ENCODE data around the gene TXNRD2.

The TXNRD2 gene

DNA sequence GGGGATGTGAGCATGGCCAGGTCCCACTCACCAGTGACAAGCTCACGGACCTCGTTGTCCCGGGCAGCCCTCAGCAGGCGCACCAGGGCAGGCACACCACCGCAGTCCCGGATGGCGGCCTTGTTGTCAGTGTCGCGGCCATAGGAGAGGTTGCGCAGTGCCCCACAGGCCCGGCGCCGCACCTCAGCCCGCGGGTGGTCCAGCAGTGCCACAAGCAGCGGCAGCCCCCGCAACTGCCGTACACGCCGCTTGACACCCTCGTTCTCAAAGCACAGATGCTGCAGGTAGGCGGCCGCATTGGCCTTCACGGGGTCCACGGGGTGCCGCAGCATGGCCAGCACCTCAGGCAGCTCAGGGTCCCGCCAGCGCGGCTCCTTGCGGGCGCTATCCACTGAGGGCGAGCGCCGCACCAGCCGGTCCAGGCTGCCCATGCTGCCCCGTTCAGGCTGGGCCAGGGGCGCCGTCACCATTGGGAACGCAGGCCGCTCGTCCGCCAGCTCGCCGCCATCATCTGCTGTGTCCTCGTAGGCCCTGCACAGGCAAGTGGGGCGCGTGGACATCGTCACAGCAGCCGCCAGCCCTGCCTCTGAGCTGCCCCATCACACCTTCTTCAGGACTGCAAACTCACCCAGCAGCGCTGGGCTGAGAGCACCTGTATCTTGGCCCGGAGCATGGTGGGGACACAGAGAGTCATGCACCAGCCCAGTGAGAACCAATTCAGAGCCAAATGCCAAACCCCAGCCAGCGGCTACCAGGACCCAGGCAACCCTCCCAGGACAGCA, 38.3 kb upstream of the TXNRD2 start:
- DNase-seq (ENCODE audit: low spot score): no peak

DNA sequence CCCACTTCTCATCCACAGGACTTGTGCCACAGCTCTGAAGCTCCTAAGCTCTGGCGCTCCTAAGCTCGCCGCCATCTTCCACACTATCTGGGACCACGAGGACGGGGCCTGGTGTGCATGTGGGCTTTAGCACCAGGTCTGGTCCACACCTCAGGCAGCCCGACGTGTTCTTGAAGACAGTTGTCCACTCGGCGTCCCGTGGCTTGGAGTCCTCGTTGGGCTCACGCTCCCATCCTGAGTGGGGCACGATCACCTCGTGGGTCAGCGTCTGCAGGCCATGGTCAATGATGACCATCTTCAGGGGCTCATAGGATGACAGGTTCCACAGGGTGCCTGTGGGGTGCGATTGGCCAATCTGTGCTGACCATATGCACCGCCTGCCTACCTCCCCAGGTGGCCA, 37.1 kb upstream of the TXNRD2 start:
- no peak for DNase-seq (ENCODE audit: low spot score)

DNA sequence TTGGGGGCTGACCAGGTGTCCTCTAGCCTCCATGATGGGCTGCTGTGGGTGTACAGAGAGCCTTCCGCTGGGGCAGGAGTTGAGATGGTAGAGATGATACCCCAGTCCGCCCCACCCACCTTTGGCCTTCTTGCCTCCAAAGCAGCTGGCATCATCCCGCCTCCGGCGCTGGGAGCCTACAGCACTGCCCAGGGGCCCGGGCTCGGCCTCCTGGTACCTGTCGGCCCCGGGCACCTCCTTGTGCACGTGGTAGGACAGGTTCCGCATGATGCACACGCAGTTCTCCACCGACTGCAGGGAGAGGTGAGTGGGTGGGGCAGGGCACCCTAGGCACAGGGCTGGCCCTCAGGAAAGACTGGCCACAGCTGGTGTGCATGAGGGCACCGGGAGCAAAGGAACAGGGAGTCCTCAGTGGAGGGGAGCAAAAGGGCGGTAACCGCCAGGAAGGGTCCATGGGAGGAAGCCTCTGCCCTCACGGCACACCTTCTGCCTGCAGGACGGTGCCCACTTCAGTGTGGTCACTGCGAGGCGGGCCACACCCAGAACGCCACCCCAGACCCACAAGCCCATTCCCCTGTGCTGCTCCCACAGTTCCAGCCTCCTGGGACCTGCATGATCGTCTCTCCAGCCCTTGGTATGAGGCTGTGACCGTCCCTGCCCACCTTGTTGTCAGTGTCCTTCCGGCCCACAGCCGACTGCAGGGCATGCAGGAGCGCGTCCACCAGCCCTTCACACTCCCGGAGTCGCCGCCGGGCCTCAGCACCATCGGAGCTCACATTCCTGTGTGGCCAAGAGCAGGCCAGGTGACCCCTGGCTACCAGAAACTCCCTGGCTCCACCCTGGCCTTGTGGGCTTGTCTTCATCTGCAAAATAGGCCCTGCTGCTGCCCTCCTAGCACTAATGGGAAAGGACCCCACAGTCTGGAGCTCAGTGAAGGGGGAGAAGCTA, 36.0 kb upstream of the TXNRD2 start:
- DNase-seq (ENCODE audit: low spot score): no peak

DNA sequence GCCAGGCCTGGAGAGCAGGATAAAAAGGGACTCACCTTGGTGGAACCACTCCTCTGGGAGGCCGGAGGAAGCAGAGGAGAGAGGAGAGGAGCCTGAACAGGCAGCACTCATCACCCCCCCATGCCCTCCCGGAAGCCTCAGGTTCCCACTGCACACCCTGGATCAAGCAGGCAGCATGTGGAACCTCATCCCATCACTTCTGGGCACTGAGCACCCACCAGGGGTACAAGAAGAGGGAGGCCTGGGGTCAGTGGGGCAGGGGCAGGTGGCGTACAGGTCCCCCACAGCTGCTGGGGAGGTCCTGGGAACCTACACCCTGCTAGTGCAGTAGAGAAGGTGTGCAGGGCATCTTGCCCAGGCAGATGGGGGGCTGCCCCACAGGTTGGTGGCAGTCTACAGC, 35.1 kb upstream of the TXNRD2 start:
- no peak for DNase-seq (ENCODE audit: low spot score)

DNA sequence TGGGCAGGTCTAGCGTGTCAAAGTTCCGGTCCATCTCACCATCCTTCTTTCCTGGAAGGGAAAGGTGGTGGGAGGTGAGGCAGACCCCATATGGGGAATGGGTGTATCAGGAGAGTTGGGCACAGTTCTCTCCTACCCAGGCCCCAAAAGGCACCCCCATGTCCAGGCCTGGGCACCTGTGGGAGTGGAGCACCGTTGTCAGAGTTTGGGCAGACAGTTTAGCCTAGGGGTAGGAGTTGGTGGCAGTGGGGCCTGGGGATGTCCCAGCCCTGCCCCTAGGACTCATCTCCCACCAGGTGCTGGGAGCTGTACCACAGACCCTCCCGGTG, 34.1 kb upstream of the TXNRD2 start:
- DNase-seq (ENCODE audit: low spot score): no peak

DNA sequence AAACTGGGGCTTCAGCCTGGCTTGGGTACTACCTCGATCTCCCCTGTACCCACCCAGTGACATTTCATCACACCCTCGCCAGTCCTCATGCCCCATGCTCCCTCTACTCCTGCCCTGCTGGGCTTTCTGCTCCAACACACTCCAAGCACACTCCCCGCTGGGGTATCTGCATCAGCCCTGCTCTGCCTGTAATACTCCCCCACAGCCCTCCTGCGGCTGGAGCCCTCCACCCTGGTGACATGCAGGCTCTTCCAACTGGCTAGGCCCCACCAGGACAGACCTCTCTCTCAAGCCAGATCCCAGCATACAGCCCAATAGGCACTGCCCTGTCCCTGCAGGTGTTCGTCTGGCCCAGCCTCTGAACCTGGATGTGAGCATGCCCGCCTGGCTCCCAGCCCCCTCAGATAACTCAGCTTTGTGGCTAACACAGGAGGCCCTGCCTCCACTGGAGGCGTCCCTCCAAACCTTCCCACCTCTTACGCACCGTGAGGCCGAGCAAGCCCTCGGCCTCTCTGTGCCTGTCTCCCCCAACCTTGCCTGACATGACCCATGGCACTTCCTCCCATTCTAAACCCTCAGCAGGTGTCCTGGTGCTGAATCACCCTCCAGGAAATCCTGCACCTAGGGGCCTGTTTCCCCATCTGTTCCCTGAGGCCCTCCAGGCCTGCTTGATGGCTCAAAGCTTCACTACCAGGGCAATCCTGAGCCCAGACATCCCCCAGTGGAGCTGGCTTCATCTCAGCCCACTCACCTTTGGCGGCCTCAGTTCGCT, 33.5 kb upstream of the TXNRD2 start:
- no peak for DNase-seq (ENCODE audit: low spot score)

DNA sequence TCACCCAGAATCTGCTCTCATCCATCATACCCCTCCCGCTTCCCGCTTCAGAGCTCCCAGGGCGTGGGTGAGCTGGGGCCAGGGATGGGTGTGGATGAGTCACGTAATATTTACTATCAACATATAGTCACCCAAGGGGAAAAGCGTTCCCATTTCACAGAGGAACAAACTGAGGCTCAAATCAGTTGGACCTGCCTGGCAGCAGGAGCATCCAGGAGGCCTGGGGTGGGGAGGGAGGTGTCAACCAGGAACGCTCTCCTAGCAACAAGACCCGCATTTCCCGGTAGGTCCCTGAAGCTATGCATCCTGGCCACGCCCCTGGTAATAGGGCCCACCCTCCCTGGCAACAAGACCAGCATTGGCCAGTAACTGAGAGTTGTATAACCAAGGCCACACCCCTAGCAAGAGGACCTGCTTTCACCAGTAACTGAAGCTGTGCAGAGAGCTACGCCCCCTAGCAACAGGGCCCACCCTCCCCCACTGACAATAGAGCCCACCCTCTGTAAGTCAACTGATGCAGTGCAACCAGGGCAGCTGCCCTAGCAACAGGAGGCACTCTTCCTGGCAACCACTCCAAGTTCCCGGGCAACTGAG, 32.7 kb upstream of the TXNRD2 start:
- no peak for DNase-seq (ENCODE audit: low spot score)

DNA sequence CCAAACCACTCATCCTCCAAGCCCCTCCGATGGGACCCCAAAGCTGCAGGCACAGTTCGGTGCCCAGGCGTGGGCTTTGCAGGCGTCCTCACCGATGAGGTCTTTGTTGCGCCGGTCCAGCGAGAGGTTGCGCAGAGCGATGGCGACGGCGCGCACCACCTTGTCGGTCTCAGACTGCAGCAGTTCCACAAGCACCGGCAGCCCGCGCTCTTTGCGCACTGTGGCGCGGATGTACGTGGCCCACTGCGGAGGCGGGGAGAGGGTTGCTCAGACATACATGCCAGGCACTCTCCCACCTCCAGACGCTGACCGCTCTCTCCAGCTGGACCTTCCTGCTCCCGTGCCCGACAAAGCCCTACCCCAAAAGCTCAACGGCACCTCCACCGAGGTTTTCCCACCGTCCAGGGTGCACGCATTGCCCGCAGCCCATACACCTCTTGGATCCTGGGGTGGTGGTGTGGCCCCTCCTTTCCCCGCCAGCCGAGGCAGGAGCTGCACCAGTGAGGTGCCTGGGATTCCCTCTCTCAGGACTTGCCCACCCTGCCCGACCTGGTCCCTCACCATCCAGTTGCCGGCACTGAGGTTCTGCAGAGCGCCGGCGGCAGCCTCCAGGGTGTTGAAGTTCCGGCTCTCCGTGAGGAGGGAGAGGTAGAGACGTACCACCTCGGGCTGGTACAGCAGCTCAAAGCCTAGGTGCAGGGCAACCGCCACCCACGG, 32.1 kb upstream of the TXNRD2 start:
- no peak for DNase-seq (ENCODE audit: low spot score)

DNA sequence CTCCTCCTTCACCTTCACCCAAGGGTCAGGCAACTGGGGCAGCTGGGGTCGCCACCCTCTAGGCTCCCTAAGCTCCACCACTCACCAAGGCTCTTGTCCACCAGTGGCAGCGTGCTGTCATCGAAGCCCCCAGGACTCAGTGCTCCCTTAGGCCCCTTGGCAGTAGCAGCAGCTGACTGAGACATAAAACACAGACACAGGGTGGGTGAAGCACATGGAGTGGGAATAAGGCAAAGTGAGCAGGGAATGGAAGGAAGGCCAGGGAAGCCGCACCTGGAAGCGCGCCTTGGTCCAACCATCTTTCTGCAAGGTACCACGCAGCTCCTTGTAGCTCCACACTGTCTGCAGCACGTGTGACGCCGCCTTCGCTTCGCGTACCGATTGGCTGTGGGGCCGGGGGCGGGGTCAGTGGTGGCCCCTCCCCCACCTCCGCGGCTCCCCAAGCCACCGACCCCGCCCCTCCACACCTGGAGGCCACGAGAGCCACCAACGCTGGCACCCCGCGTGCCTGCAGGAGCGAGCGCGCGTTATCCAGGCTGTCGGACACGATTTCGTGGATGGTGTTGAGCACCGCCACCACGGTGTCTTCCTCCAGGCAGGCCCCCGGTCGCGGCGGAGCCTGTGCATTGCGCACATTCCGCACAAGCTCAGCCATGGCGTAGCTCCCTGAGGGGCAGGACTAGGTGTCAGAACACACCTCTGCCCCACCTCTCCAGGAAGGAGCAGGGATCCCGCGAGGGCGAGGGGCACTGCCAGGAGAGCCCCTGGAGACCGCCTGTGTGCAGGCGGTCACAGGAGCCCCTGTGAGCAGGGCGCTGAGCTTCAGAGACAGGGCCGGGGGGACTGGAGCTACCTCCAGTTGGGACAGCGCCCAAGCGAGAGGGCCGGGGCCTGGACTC, 31.3 kb upstream of the TXNRD2 start:
- DNase-seq (ENCODE audit: low spot score): no peak

DNA sequence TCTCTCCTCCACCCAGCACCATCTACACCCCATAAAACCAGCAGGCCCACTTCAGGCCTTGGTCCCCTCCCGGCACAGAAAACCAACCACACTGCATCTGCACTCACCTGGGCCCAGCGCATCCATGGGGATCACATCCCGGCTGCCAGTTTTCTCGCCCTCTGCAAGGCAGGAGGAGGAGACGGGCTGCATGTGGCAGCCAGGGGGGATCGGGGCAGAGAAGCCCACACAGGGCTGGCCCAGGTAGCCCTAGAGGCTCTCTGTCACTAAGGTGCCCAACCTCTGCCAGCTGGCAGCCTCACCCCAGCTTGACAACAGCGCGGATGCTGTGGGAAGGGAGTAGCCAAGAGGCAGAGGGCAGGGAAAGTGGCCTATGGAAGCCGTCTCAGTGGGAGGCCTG, 30.6 kb upstream of the TXNRD2 start:
- DNase-seq (ENCODE audit: low spot score): no peak

DNA sequence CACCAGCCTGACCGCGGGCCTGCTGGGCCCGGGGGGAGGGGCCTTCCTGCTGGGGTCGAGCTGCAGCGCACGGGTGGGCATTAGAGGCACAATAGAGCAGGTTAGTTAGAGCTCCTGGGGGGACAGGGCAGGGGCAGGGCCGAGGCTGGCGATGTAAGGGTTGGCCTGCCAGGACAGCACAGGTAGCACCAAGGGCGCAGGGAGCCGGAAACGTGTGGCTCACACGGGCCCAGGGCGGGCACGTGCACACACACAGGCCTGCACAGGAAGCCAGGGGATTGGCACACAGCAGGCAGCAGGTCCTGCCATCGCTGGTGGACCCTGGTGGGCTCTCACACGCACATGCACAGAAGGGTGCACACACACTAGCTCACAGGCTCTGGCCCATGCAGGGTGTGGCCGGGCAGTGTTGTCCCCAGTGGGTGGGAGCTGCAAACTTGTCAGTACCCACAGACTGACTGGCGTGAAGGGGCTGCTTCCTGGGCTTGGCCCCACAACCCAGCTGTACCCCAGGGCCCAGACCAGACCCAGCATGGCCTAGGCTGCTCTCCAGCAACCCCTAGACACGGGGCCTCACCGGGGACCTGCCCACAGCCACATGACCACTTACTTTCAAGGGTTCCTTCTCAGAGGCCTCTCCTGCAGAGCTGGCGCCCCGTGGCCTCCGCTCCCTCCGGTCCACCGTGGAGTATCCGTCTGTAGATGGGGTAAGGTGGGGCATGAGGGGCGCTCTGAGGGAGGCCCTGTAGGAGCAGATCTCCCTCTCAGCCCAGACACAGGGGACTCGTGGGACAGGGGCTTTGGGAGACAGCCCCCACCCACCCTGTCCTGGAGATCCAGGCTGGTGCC, 29.9 kb upstream of the TXNRD2 start:
- no peak for DNase-seq (ENCODE audit: low spot score)

DNA sequence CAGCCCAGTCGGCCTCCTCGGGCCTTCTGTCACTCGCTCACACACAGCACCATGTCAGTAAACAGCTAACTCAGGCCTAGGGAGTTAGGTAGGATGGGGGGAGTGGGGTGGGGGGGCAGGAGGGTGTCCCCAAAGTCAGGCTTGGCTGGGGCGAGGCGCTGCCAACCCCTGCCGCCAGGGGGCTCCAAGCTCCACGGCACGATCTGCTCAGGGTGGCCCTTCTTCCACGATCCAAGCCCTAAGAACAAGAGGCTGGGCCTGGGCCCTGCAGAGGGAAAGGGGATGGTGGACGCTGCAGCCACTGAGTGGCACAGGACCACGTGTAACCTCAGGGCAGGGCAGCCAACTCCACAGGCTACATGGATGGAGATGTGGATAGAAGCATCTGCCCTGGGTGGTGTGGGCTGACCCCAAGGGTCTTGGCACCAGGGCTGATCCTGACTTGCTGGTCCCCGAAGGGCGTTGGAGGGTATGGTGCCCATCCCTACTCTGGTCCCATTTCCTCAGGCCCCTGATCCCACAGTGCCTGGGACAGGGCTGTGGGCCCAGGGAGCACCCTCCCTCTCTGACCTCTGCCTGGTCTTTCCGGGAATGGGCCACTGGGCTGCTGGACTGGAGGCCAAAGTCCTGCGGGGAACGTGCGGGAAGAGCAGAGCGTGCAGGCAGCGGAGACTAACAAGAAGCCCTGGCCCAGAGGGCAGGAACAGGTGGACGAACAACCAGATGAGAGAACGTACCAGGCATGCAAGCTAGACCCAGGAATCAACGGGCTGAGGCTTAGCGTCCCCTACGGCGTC, 29.1 kb upstream of the TXNRD2 start:
- peak; percentile 80 for DNase-seq (ENCODE audit: low spot score)

DNA sequence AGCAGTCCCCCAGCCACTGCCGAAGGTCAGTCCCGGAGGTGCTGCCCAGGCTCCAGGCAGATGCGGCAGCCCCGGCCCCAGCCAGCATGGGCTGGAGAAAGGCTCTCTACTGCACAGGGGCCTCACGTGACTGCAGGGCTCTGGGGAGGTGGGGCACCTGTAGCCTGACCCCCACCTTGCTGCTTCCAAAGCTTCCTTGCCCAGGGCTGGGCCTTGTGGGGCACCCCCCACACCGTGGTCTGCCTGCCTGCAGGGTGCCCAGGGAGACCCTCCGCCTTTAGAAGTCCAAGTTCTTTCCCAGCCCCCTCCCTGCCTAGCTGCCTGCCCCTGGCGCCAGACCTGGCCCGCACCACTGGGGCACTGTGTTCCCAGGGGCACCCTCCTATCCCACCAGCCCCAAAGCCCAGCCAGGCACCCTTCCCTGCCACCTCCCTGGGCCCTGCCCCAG, 28.4 kb upstream of the TXNRD2 start:
- DNase-seq (ENCODE audit: low spot score): no peak

DNA sequence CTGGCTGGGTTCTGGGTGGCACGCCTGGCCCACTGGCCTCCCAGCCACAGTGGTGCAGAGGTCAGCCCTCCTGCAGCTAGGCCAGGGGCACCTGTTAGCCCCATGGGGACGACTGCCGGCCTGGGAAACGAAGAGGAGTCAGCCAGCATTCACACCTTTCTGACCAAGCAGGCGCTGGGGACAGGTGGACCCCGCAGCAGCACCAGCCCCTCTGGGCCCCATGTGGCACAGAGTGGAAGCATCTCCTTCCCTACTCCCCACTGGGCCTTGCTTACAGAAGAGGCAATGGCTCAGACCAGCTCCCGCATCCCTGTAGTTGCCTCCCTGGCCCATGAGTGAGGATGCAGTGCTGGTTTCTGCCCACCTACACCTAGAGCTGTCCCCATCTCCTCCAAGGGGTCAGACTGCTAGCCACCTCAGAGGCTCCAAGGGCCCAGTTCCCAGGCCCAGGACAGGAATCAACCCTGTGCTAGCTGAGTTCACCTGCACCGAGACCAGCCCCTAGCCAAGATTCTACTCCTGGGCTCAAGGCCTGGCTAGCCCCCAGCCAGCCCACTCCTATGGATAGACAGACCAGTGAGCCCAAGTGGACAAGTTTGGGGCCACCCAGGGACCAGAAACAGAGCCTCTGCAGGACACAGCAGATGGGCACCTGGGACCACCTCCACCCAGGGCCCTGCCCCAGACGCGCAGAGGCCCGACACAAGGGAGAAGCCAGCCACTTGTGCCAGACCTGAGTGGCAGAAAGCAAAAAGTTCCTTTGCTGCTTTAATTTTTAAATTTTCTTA, 27.7 kb upstream of the TXNRD2 start:
- DNase-seq (ENCODE audit: low spot score): no peak

DNA sequence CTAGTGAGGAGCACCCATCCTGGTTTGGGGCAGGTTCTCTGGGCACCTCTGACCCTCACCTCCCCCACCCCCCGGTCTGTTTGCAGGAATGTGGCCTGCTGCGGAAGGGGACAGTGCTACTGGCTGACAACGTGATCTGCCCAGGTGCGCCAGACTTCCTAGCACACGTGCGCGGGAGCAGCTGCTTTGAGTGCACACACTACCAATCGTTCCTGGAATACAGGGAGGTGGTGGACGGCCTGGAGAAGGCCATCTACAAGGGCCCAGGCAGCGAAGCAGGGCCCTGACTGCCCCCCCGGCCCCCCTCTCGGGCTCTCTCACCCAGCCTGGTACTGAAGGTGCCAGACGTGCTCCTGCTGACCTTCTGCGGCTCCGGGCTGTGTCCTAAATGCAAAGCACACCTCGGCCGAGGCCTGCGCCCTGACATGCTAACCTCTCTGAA, 26.9 kb upstream of the TXNRD2 start:
- DNase-seq (ENCODE audit: low spot score): no peak

DNA sequence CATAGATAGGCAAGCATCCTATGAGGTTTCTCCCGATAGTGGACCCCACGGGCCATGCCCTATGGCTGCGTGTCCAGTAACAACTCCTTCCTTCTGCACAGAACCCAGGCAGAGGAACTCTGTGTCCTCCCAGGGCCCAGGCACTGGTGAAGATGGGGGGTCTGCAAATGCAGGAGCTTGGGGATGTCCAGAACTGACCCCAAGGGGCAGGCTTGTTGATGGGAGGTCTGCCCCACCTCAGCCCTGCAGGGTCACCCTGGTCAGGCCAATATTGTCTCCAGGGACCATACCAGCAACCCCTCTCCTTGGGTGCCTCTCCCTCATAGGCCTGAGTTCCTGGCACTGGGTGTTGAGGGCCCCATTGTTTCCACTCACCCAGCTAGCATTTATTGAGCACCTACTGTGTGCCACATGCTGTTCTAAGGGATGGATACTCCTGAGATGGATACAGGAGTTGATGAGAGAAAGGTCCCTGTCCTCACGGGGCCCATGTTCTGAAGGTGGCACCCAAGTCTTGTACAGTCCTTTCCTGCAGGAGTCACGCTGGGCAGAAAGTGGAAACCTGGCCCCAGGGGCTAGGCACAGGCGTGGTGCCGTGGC, 26.3 kb upstream of the TXNRD2 start:
- DNase-seq (ENCODE audit: low spot score): no peak

Measured in CD4-positive, alpha-beta T cell treated with Interleukin-2 at 100 ng/mL for 4 hours (primary cell).